OCI-LY7 (cell line): ENCODE results near the gene SLC22A4. TPM values are rescaled to one million over a fixed set of nuclear protein-coding genes. Genes with fewer than 3 reads are reported as not detected.

Experiments used
- BruUV-seq: library from RNA; stranded (reverse); fragments of 400-500 nt; replicated peaks from 2 replicates; lab custom pipeline; 2021; lab: Mats Ljungman, UMichigan
- CTCF ChIA-PET: fragments of 300-600 bp; sonication (Branson Sonifier 250); formaldehyde crosslinking; loops from one replicate; lab custom pipeline; 2022; ENCODE audit warnings: antibody characterized with exemption; ENCODE audit not compliant: unreplicated experiment; lab: Charles Lee
- POLR2A ChIA-PET: fragments of 300-600 bp; sonication (Branson Sonifier 250); formaldehyde crosslinking; loops from one replicate; lab custom pipeline; 2022; ENCODE audit warnings: antibody characterized with exemption; lab: Charles Lee
- DNase-seq: peaks from one replicate; pipeline ENCODE4 v3.0.0-alpha.2; 2015; ENCODE audit warnings: low spot score
- H2AFZ ChIP-seq: fragments of 200-600 bp; sonication (generic), shearing (Covaris generic); 2 replicates; pipeline ENCODE4 v1.6.1; 2014; ENCODE audit warnings: mild to moderate bottlenecking, antibody characterized with exemption, low read length, moderate library complexity
- H3K27ac ChIP-seq: fragments of 200-600 bp; sonication (generic); 2 replicates; pipeline ENCODE4 v1.5.1; 2014; ENCODE audit warnings: mixed run types, low read depth, mild to moderate bottlenecking, moderate library complexity, low read length, inconsistent platforms; ENCODE audit not compliant: poor library complexity, severe bottlenecking
- H3K36me3 ChIP-seq: fragments of 200-600 bp; sonication (generic); 2 replicates; pipeline ENCODE4 v1.6.1; 2014; ENCODE audit warnings: mild to moderate bottlenecking, antibody characterized with exemption, low read length, moderate library complexity, mixed read lengths; ENCODE audit not compliant: insufficient read depth
- H3K4me1 ChIP-seq: fragments of 200-600 bp; sonication (generic); 2 replicates; pipeline ENCODE4 v1.5.1; 2014; ENCODE audit warnings: mild to moderate bottlenecking, low read length; ENCODE audit not compliant: insufficient read depth, poor library complexity, severe bottlenecking
- H3K4me2 ChIP-seq: fragments of 200-600 bp; sonication (generic); 2 replicates; pipeline ENCODE4 v1.6.1; 2014; ENCODE audit warnings: mild to moderate bottlenecking, low read length
- H3K4me3 ChIP-seq: fragments of 200-600 bp; sonication (generic); 2 replicates; pipeline ENCODE4 v1.5.1; 2014; ENCODE audit warnings: mild to moderate bottlenecking, low read depth, low read length; ENCODE audit not compliant: poor library complexity, severe bottlenecking
- H3K79me2 ChIP-seq: fragments of 200-600 bp; sonication (generic); 2 replicates; pipeline ENCODE4 v1.6.1; 2016; ENCODE audit warnings: low read depth, mild to moderate bottlenecking, low read length, moderate library complexity, mixed read lengths; ENCODE audit not compliant: insufficient read depth
- H3K9me2 ChIP-seq: fragments of 200-600 bp; sonication (generic); 2 replicates; pipeline ENCODE4 v1.6.1; 2016; ENCODE audit warnings: mild to moderate bottlenecking, low read length, mixed read lengths; ENCODE audit not compliant: insufficient read depth
- H3K9me3 ChIP-seq: fragments of 200-600 bp; sonication (generic); 2 replicates; pipeline ENCODE4 v1.6.1; 2014; ENCODE audit warnings: mild to moderate bottlenecking, mixed run types, low read length, mixed read lengths
- H4K20me1 ChIP-seq: fragments of 200-600 bp; sonication (generic); 2 replicates; pipeline ENCODE4 v1.6.1; 2014; ENCODE audit warnings: mild to moderate bottlenecking, antibody characterized with exemption, low read length, moderate library complexity, mixed read lengths; ENCODE audit not compliant: insufficient read depth
- EZH2phosphoT487 ChIP-seq: fragments of 200-600 bp; sonication (generic); IDR thresholded peaks from 2 replicates; pipeline ENCODE4 v1.6.1; 2018; ENCODE audit warnings: low read depth, borderline replicate concordance, mild to moderate bottlenecking, mixed run types, antibody characterized with exemption, low read length, moderate library complexity, mixed read lengths
- intact Hi-C: fragments of 100-400 bp; cut with micrococcal nuclease; formaldehyde crosslinking; loops from one replicate; pipeline ENCODE4 v1.10.0; 2022; ENCODE audit not compliant: unreplicated experiment
- microRNA-seq: library from miRNA; unstranded; fragments of <30 nt; microRNA quantifications from one replicate; pipeline ENCODE4 v1.2.0, GENCODE V29; 2022; ENCODE audit warnings: borderline replicate concordance
- small RNA-seq: library from RNA; depleted of rRNA; stranded (forward); fragments of <200 nt; gene quantifications from one replicate; pipeline ENCODE3, GENCODE V24; 2014
- total RNA-seq, 2 experiments: library from RNA; depleted of rRNA in 1 of 2; stranded (reverse); fragments of >200 nt in 1 of 2; shearing (Covaris generic) in 1 of 2; gene quantifications; 2 replicates each; pipeline ENCODE4 v1.2.3, GENCODE V29; 2014 to 2022
- TF ChIP-seq, protein P1 (sequence below): fragments of 200-600 bp; sonication (generic); conservative IDR thresholded peaks from 2 replicates; pipeline ENCODE4 v1.5.1; 2014; ENCODE audit warnings: mild to moderate bottlenecking, antibody characterized with exemption, low read length, moderate library complexity, mixed read lengths

Gene SLC22A4
- total RNA-seq, 2 experiments from 2014 or later = not detected

DNA sequence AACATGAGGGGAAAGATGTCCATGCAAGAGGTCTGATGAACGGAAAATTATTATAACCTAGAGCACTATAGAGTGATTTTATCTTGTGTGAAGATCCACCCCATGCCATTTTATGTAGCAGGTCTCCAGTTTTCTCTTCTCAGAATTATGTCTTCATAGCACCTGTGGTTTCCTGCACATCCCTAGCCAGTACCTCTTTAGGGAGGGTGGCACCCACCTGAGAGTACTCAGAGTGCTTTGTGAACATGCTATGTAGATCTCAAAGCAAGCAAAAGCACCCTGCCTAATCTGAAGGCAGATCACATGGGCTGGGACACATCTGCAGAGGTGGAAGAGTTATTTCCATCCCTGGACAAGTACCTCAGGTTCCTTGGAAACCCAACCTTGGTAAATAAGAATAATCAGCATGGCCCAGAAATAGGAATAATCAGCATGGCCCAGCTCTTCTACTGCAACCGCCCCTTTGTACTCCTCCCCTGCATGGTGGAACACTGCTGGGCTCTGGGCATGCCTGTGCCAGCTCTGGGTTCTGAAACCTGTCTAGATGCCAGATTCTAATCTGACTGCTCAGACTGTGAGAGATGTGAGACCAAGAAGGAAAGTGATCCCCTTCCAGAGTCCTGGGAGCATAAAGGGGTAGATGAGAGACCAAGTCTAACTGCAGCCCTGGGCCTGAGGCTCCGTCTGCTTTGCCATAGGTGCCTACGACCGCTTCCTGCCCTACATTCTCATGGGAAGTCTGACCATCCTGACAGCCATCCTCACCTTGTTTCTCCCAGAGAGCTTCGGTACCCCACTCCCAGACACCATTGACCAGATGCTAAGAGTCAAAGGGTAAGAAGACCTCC, 99.0 kb downstream of the SLC22A4 start:
- Histone ChIP-seq H3K79me2 (no peaks in the 10 kb centered on the region), H3K4me2 (no peak overlapping the region), H3K27ac (no peak overlapping the region), H3K9me2 (no peaks in the 10 kb centered on the region), H4K20me1 (no peaks in the 10 kb centered on the region), H3K9me3 (no peaks in the 10 kb centered on the region), H3K4me1 (peaks cover 14% of the 10 kb centered on the region), H3K4me3 (no peak overlapping the region), H2AFZ (no peak overlapping the region), H3K36me3 (no peaks in the 10 kb centered on the region)
- CTCF ChIA-PET = no interaction called here
- no peak for DNase-seq
- BruUV-seq = no TSS peak
- intact Hi-C loops = no loop called here
- POLR2A ChIA-PET = no interaction called here
- TF ChIP-seq, protein P1, sequence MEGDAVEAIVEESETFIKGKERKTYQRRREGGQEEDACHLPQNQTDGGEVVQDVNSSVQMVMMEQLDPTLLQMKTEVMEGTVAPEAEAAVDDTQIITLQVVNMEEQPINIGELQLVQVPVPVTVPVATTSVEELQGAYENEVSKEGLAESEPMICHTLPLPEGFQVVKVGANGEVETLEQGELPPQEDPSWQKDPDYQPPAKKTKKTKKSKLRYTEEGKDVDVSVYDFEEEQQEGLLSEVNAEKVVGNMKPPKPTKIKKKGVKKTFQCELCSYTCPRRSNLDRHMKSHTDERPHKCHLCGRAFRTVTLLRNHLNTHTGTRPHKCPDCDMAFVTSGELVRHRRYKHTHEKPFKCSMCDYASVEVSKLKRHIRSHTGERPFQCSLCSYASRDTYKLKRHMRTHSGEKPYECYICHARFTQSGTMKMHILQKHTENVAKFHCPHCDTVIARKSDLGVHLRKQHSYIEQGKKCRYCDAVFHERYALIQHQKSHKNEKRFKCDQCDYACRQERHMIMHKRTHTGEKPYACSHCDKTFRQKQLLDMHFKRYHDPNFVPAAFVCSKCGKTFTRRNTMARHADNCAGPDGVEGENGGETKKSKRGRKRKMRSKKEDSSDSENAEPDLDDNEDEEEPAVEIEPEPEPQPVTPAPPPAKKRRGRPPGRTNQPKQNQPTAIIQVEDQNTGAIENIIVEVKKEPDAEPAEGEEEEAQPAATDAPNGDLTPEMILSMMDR = no peak
- no peak for TF ChIP-seq EZH2phosphoT487

Small RNA genes within 50 kb of the gene (microRNA-seq; reads per million reads assigned to microRNA genes)
- gene MIR3936 = not detected

Small RNA genes within 50 kb of the gene (small RNA-seq; reads per million reads assigned to genes)
- not detected for gene MIR3936

Other genes starting within 250 kb of the SLC22A4 start
- not detected in 2 replicates for gene IL3, start 233.7 kb upstream of the SLC22A4 start, total RNA-seq (2014; rRNA removed; shearing (Covaris generic))
- not detected in 2 replicates for gene IL3, start 233.7 kb upstream of the SLC22A4 start, total RNA-seq (2022)
- not detected in 2 replicates for gene CSF2, start 220.6 kb upstream of the SLC22A4 start, total RNA-seq (2014; rRNA removed; shearing (Covaris generic))
- gene CSF2, start 220.6 kb upstream of the SLC22A4 start, total RNA-seq (2022) = not detected in 2 replicates
- 7.2 and 8.9 TPM in 2 replicates for gene P4HA2, start 66.5 kb upstream of the SLC22A4 start, total RNA-seq (2014; rRNA removed; shearing (Covaris generic))
- 0.32 and 0.33 TPM in 2 replicates for gene P4HA2, start 66.5 kb upstream of the SLC22A4 start, total RNA-seq (2022)
- not detected in 2 replicates for gene PDLIM4, start 36.7 kb upstream of the SLC22A4 start, total RNA-seq (2014; rRNA removed; shearing (Covaris generic))
- gene PDLIM4, start 36.7 kb upstream of the SLC22A4 start, total RNA-seq (2022) = not detected in 2 replicates
- 0.88 TPM in 1 of 2 replicates, not detected in the other for gene SLC22A5, start 75.3 kb downstream of the SLC22A4 start, total RNA-seq (2014; rRNA removed; shearing (Covaris generic))
- gene SLC22A5, start 75.3 kb downstream of the SLC22A4 start, total RNA-seq (2022) = 0.18 and 0.36 TPM in 2 replicates
- gene IRF1, start 196.4 kb downstream of the SLC22A4 start, total RNA-seq (2014; rRNA removed; shearing (Covaris generic)) = 25.9 and 39.4 TPM in 2 replicates
- gene IRF1, start 196.4 kb downstream of the SLC22A4 start, total RNA-seq (2022) = 24.8 and 32.3 TPM in 2 replicates
- not detected in 2 replicates for gene IL5, start 249.1 kb downstream of the SLC22A4 start, total RNA-seq (2014; rRNA removed; shearing (Covaris generic))
- gene IL5, start 249.1 kb downstream of the SLC22A4 start, total RNA-seq (2022) = not detected in 2 replicates